ENCODE data around the gene DENND5B. TPM values are rescaled to one million over a fixed set of nuclear protein-coding genes. Genes with fewer than 3 reads are reported as not detected.
"Not testable (repeated sequence)": the region's sequence is repeated elsewhere in the genome, so short reads cannot be mapped to it uniquely, and the experiment has no call there.

DENND5B gene
- total and polyA plus RNA-seq, 2 of the 4 experiments (the other 2 are of a cell fraction), result 5.5 to 13.4 TPM

DNA sequence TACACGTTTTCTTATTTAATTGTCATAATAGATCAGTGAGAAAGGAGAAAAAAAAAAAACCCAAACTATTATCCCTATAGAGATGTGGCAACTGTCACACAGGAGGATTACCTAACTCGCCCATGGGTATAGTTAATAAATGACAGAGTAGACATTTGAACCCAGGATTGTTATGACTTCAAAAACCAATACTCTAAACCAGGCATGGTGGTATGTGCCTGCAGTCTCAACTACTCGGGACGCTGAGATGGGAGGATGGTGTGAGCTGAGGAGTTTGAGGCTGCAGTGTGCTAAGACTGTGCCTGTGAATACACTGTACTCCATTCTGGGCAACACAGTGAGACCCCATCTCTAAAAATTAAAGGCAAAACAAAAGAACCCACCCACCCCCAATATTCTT, 114.5 kb downstream of the DENND5B start:
- no peak overlapping the region for H3K4me2 ChIP-seq (ENCODE audit: low read depth, low read length)
- H3K36me3 ChIP-seq (ENCODE audit: control insufficient read depth, insufficient read depth, low read length), result peaks cover 7% of the 10 kb centered on the region
- no peak overlapping the region for H3K18ac ChIP-seq (ENCODE audit: low read depth, low read length)
- no peak overlapping the region for H2BK15ac ChIP-seq (ENCODE audit: low read depth, low read length)
- no peak overlapping the region for H4K91ac ChIP-seq (ENCODE audit: insufficient read depth, low read depth, low read length)
- H3K23ac ChIP-seq (ENCODE audit: low read depth, low read length), result no peak overlapping the region
- H2AFZ ChIP-seq (replicated peaks; ENCODE audit: low read length, poor library complexity), result no peak overlapping the region
- no peak overlapping the region for H3K56ac ChIP-seq (ENCODE audit: extremely low read depth, insufficient read depth, low read length)
- H4K8ac ChIP-seq (ENCODE audit: low read depth in 2 of 2, low read length in 2 of 2), result no peak overlapping the region
- H3K9me1 ChIP-seq (ENCODE audit: insufficient read depth, low read length), result peaks cover 4% of the 10 kb centered on the region
- ChIA-PET CTCF (interaction anchor here (1.3 kb wide), 1 partner anchor 15 kb away, joined by 4 read pairs; no protein-coding TSS in a partner anchor), POLR2A (ENCODE audit: unreplicated experiment) (no interaction called here)
- H3K4me3 ChIP-seq (ENCODE audit: insufficient read depth, low read depth, low read length), result no peak overlapping the region
- BruUV-seq (replicated peaks), result no TSS peak
- H3K9ac ChIP-seq (ENCODE audit: low read depth, low read length), result no peak overlapping the region
- no peak for ATAC-seq (ENCODE audit: low read depth)
- no peaks in the 10 kb centered on the region for H3K4me1 ChIP-seq (ENCODE audit: control insufficient read depth, insufficient read depth, low read length)
- H2BK5ac ChIP-seq (ENCODE audit: low read depth, low read length, poor library complexity, severe bottlenecking), result no peak overlapping the region
- TF ChIP-seq MAFK (IDR thresholded peaks at IDR 0.05; ENCODE audit: low read depth, low read length), result no peak
- no peak for TF ChIP-seq SMC3 (IDR thresholded peaks at IDR 0.05; ENCODE audit: low read depth, low read length)
- TF ChIP-seq RCOR1 (IDR thresholded peaks at IDR 0.05; ENCODE audit: insufficient replicate concordance, low read length), result no peak
- no peak for TF ChIP-seq NFE2L2 (IDR thresholded peaks at IDR 0.05; ENCODE audit: low read depth, low read length)
- TF ChIP-seq, protein P1, sequence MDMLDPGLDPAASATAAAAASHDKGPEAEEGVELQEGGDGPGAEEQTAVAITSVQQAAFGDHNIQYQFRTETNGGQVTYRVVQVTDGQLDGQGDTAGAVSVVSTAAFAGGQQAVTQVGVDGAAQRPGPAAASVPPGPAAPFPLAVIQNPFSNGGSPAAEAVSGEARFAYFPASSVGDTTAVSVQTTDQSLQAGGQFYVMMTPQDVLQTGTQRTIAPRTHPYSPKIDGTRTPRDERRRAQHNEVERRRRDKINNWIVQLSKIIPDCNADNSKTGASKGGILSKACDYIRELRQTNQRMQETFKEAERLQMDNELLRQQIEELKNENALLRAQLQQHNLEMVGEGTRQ (IDR thresholded peaks at IDR 0.05; ENCODE audit: low read depth, low read length), result no peak
- TF ChIP-seq POLR2A (IDR thresholded peaks at IDR 0.05; ENCODE audit: low read depth, low read length), result no peak
- TF ChIP-seq MXI1 (IDR thresholded peaks at IDR 0.05; ENCODE audit: borderline replicate concordance, low read depth, low read length), result no peak
- no peak for TF ChIP-seq CEBPB (IDR thresholded peaks at IDR 0.05; ENCODE audit: low read depth, low read length)
- no peak overlapping the region for H2AK5ac ChIP-seq (ENCODE audit: low read depth, low read length)
- H2AK9ac ChIP-seq (replicated peaks; ENCODE audit: low read depth, low read length, poor library complexity), result no peak overlapping the region
- WGBS, 2 experiments (ENCODE audit: extremely low coverage in 2 of 2, insufficient read length in 1 of 2), result no CpG with 5 or more reads among the region's 4 CpGs
- in situ Hi-C loops (cut with MboI; ENCODE audit: low sequenced_read_pairs) (no loop called here), dilution Hi-C loops (cut with HindIII; ENCODE audit: low sequenced_read_pairs, unreplicated experiment) (no loop called here), intact Hi-C loops (cut with micrococcal nuclease) (no loop called here)
- no peaks in the 10 kb centered on the region for H3K27me3 ChIP-seq (ENCODE audit: control insufficient read depth, insufficient read depth, low read length)
- DNase-seq, result no peak
- H3K79me1 ChIP-seq (ENCODE audit: low read depth in 1 of 2, low read length in 2 of 2), result peaks cover 5 to 9% of the 10 kb centered on the region in 2 experiments; a peak in 1 of 4 replicates
- no peak overlapping the region for H3K14ac ChIP-seq (replicated peaks; ENCODE audit: low read depth, low read length)
- H4K5ac ChIP-seq (ENCODE audit: low read depth, low read length), result no peak overlapping the region
- H2BK20ac ChIP-seq (ENCODE audit: low read depth, low read length), result no peak overlapping the region
- H3K4ac ChIP-seq (ENCODE audit: low read depth, low read length), result no peak overlapping the region
- H3K9me3 ChIP-seq (ENCODE audit: control insufficient read depth, insufficient read depth, low read length), result no peaks in the 10 kb centered on the region
- no peak overlapping the region for H2BK120ac ChIP-seq (ENCODE audit: low read depth, low read length)
- H4K20me1 ChIP-seq (ENCODE audit: insufficient read depth, low read length), result no peaks in the 10 kb centered on the region
- no peak overlapping the region for H3K27ac ChIP-seq (ENCODE audit: insufficient read depth, low read length)

DNA sequence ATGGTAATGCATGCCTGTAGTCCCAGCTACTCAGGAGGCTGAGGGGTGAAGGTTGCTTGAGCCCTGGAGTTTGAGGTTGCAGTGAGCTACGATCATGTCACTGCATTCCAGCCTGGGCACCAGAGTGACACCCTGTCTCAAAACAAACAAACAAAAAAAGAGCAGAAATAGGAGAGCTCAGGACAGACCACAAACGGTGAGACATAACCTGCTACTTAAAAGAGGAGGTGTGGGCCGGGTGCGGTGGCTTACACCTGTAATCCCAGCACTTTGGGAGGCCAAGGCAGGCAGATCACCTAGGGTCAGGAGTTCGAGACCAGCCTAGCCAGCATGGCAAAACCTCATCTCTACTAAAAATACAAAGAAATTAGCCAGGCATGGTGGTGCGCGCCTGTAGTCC, 115.3 kb downstream of the DENND5B start:
- H4K20me1 ChIP-seq (ENCODE audit: insufficient read depth, low read length); H3K14ac ChIP-seq (replicated peaks; ENCODE audit: low read depth, low read length); POLR2A ChIA-PET (ENCODE audit: unreplicated experiment); H3K23ac ChIP-seq (ENCODE audit: low read depth, low read length); ATAC-seq (ENCODE audit: low read depth); H3K27me3 ChIP-seq (ENCODE audit: control insufficient read depth, insufficient read depth, low read length); H3K4me1 ChIP-seq (ENCODE audit: control insufficient read depth, insufficient read depth, low read length); H3K36me3 ChIP-seq (ENCODE audit: control insufficient read depth, insufficient read depth, low read length); H3K4me2 ChIP-seq (ENCODE audit: low read depth, low read length); H2BK120ac ChIP-seq (ENCODE audit: low read depth, low read length); H2AK5ac ChIP-seq (ENCODE audit: low read depth, low read length); H3K4ac ChIP-seq (ENCODE audit: low read depth, low read length); H3K56ac ChIP-seq (ENCODE audit: extremely low read depth, insufficient read depth, low read length); H4K8ac ChIP-seq (ENCODE audit: low read depth in 2 of 2, low read length in 2 of 2); intact Hi-C loops (cut with micrococcal nuclease); H3K79me1 ChIP-seq (ENCODE audit: low read depth in 1 of 2, low read length in 2 of 2); H2AK9ac ChIP-seq (replicated peaks; ENCODE audit: low read depth, low read length, poor library complexity); BruUV-seq (replicated peaks); dilution Hi-C loops (cut with HindIII; ENCODE audit: low sequenced_read_pairs, unreplicated experiment); DNase-seq; H2BK15ac ChIP-seq (ENCODE audit: low read depth, low read length); H2AFZ ChIP-seq (replicated peaks; ENCODE audit: low read length, poor library complexity); H3K27ac ChIP-seq (ENCODE audit: insufficient read depth, low read length); H3K4me3 ChIP-seq (ENCODE audit: insufficient read depth, low read depth, low read length); H2BK20ac ChIP-seq (ENCODE audit: low read depth, low read length); H3K9me1 ChIP-seq (ENCODE audit: insufficient read depth, low read length); H4K91ac ChIP-seq (ENCODE audit: insufficient read depth, low read depth, low read length); H2BK5ac ChIP-seq (ENCODE audit: low read depth, low read length, poor library complexity, severe bottlenecking); H3K9me3 ChIP-seq (ENCODE audit: control insufficient read depth, insufficient read depth, low read length); H3K9ac ChIP-seq (ENCODE audit: low read depth, low read length); H4K5ac ChIP-seq (ENCODE audit: low read depth, low read length); in situ Hi-C loops (cut with MboI; ENCODE audit: low sequenced_read_pairs); H3K18ac ChIP-seq (ENCODE audit: low read depth, low read length): not testable (repeated sequence)
- CTCF ChIA-PET, result interaction anchor here (0.9 to 1.3 kb wide), 2 partner anchors 16 to 178 kb away, joined by 3 to 4 read pairs; no protein-coding TSS in a partner anchor
- WGBS, 2 experiments (ENCODE audit: extremely low coverage in 2 of 2, insufficient read length in 1 of 2), result 100% methylated on average over 2 of the region's 7 CpGs; no CpG with 5 or more reads in 1 of the 2 experiments

Data from IMR-90 (cell line).